Adrenal gland (tissue), 5 donors: ENCODE measurements around the gene RAPGEF2.

ENCODE experiments used
- POLR2A ChIP-seq, 2 donors: fragments of 450-650 bp; IDR thresholded peaks; one replicate each; pipeline ENCODE4 v1.6.1; 2017; ENCODE audit warnings: antibody characterized with exemption in 2 of 2, mild to moderate bottlenecking in 2 of 2, moderate library complexity in 1 of 2
- TF ChIP-seq, protein P1 (sequence below), 6 experiments: fragments of 450-650 bp in 4 of 6; fragments of 200-600 bp in 2 of 6; sonication (generic) in 1 of 6; IDR thresholded peaks; 1 replicate in 5 of 6; 2 replicates in 1 of 6; pipeline versions ENCODE4 v1.5.1 to v1.8.0; 2016 to 2021; ENCODE audit warnings: antibody characterized with exemption in 6 of 6, mild to moderate bottlenecking in 2 of 6, moderate library complexity in 1 of 6
- donor health status: DM: no; HTN: no; CAD: no.

DNA sequence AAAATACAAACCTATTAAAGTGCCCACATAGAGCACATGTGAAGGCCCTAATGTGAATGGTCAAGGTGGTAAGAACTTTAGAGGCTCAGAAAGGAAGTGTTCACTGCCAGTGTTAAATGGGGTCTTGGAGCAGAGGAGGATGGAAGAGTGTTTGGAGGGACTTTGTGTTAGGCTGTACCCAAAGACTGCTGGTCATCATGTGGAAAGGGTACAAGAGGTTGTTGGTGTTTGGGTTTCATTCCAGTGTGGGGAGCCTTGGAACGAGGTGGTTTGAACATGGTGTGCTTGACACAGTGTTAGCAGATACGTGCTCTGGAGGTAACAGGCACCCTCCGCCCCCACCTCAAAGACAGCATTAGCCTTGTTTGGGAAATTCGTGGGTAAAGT, 73.1 kb downstream of the RAPGEF2 start:
- TF ChIP-seq, protein P1, sequence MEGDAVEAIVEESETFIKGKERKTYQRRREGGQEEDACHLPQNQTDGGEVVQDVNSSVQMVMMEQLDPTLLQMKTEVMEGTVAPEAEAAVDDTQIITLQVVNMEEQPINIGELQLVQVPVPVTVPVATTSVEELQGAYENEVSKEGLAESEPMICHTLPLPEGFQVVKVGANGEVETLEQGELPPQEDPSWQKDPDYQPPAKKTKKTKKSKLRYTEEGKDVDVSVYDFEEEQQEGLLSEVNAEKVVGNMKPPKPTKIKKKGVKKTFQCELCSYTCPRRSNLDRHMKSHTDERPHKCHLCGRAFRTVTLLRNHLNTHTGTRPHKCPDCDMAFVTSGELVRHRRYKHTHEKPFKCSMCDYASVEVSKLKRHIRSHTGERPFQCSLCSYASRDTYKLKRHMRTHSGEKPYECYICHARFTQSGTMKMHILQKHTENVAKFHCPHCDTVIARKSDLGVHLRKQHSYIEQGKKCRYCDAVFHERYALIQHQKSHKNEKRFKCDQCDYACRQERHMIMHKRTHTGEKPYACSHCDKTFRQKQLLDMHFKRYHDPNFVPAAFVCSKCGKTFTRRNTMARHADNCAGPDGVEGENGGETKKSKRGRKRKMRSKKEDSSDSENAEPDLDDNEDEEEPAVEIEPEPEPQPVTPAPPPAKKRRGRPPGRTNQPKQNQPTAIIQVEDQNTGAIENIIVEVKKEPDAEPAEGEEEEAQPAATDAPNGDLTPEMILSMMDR (IDR thresholded peaks at IDR 0.05), result no peak
- no peak for TF ChIP-seq POLR2A (IDR thresholded peaks at IDR 0.05)
